Measurements from ENCODE around the gene ABT1.

ABT1 gene

DNA sequence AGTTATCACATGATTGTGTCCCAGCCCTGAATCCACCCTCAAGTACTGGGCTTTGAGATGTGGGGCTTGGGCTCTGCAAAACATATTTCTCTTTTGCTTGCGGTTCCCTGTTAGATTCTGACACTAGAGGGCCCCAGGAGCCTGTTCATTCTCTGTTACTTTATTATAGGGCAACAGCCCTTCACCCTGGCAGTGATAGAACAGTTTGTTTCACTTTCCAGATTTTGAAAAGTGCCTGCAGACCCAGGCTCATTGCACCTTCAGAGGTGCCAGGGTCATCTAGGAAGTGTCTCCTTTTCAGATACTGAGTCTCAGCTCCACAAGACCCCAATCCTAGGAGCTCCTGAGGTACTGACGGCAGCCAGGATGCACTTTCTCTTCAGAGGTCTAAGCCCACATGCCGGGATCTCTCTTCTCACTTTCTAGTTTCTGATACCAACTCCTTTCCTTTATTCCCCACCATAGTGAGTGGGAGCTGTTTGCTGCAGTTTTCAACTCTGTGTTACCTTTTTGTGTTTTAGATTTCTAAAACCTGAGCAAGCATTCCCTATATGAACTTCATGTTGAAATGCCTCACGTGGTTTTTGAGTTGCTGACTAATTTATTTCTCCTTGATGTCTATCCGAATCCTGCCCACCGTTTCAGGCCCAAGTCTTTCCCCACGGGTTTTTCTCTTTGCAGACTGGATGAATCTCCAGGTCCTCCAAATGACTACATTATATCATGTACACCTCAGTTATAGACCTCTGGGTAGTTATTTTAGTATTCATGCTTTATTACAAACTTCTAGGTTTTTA lies 10.9 kb downstream of the ABT1 start:
- peak; percentile 44 for DNase-seq

DNA sequence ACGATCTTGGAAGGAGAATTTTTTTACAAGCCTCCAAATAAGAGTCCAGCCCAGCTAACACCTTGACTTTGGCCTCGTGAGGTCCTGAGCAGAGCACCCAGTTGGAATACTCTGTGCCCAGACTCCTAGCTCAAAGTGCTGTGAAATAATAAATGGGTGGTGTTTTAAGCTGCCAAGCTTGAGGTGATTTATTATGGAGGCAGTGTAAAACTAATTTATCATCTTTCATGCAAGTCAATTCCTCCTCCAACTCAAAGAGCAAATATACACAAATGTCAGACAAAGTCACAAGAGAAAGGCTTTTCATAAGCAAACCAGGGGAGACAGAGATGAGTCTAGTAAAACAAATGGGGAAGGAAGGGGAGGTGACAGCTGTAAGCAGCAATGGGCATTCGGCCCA lies 12.7 kb downstream of the ABT1 start:
- DNase-seq, result no peak

DNA sequence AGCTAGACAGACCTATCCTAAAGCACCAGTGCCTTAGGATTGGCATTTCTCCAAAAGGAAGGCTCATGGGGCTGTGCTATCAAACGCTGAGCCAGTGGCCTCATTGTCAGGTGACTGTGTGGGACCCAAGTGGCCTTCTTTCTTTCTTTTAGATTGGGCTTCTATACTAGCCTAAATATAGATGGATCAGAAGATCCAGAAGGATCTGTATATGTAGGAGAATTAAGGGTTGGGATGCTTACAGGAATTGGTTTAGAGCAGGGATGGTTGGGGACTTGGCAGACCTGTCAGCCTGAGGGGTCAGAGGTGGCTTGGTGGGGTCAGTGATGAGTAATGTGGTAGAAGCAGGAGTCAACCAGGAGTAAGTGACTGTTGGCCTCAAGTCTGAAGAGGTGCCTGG lies 14.8 kb downstream of the ABT1 start:
- DNase-seq, result no peak

DNA sequence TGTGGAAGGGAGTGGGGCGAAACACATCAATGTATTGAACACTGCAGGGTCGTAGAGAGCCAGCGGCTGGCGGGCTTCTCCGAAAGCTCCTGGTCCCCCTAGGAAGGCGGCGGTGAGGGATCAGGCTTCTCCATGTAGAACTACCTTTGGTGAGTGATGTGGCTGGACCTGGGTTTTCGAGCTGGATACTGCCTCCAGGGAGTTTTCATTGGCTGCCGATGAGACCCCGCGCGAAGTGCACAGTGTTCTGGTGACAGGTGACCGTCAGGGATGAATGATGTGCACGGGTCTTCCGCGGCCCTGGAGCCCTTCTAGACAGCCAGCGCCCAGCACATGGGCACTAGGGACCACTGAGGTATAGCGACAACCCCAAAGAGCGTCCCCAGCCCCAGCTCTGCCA lies 16.4 kb downstream of the ABT1 start:
- DNase-seq, result no peak

DNA sequence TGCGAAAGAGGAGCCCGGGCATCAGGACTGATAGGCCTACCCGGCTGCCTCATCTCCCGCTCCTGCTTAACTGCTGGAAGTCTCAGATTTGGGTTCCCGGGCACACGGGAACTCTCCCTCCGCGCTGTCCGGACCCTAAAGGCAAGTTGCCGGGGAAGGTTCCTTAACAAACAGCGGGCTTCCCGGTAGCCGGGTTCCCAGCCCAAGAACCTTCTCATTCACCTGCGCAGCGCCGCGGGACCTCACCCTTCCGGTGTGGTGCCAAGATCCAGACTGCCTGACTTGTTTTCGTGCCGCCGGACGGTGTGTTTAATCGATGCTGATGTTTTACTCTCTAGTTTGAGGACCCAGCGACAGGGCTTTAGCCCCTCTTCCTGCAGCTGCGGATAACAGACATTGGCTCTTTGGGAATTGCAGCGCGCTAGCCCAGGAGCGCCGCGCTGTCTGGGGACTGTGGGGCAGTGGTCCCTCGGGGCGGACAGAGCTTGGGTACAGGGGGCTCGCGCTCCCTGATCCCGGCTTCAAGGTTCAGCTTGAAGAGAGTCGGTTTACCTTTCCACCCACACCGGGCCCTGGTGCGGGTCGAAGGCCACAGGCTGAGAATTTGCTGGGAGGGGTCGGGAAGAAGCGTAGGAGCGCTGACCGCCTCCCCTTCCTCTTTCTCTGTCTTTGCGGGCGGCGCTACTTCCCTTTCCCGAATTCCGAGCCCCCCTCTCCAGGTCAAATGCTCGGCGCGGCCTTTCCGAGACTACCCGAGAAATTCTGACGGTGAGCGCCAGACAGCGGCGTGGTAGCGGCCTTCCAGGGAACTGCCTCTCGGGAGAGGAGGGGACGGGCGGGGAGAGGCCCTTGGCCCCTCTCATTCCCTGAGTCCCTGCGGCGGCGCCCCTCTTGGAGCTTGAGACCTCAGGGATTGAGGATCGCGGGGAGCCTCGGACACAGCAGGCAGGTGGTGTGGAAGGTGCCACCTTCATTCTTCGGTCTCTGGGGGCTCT lies 17.2 kb downstream of the ABT1 start:
- no peak for DNase-seq

DNA sequence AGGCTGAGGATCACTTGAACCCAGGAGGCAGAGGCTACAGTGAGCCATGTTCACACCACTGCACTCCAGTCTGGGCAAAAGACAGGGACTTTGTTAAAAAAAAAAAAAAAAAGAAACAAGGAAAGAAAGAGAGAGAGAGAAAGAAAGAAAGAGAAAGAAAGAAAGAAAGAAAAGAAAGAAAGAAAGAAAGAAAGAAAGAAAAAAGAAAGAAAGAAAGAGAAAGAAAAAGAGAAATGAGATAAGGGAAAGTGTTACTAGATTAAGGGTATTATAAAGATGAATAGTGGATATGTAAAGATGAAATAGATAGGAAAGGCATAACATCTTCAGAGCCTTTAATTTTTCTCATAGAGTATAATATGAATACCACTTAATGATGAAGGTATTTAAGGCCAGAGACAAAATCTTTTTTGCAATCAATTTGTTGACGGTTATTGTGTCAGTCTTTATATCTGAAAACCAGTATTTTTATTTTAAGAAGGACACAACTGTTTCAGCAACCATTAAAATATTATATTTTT lies 26.6 kb downstream of the ABT1 start:
- no peak for DNase-seq

DNA sequence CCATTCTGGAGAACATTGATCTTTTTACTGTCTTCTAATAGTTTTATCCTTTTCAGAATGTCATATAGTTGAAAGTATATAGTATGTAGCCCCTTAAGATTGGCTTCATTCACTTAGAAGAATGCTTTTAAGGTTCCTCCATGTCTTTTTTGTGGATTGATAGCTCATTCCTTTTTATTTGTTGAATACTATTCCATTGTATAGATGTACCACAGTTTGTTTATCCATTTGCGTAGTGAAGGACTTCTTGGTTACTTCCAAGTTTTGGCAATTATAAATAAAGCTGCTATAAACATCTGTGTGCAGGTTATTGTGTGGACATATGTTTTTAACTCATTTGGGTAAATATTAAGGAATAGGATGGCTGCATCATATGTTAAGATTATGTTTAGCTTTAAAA lies 27.8 kb downstream of the ABT1 start:
- no peak for DNase-seq

DNA sequence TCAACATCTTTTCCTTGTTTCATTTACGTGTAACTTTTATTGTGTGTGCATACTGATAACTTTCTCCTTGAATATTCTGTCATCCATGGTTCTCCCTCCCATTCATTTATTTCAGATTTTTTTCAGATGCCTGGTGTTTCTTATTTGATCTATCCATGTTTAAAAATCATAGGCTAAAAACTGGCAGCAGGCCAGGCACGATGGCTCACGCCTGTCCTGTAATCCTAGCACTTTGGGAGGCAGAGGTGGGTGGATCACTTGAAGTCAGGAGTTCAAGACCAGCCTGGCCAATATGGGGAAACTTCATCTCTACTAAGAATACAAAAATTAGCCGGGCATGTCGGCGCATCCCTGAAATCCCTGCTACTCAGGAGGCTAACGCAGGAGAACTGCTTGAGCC lies 31.1 kb downstream of the ABT1 start:
- DNase-seq, result no peak

DNA sequence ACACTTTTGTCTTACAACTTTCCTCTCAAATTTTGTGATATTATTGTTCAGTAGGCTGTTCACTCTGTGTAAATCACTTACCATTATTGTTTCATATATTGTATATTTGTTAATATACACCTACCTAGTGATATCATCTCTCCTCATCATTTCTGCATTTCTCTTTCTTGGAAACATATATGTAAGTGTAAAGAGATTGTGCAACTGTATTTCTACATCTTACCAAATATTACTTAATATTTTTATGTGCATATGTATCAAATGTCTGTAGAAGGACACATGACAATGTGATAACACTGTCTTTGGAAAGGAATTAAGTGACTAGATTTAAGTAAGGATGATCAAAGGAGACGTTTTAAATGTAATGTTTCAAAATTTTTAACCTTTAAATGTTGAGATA lies 32.6 kb downstream of the ABT1 start:
- no peak for DNase-seq

DNA sequence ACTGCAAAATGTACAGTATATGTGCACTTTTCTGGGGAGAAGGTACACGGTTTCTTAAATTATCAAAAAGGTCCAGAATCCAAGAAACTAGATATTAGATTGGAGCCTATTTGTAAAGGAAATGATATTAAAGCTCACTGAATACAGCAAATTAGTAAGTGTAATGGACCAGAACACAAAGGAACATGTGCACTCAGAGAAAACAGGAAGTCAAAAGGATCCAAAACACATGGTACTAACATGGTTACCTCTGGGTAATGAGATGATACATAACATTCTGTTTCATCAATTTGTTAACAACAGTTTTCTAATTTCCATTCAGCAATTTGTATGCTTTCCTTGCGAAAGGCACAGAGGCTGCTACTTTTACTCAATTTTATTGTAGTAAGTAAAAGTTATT lies 44.1 kb downstream of the ABT1 start:
- DNase-seq, result no peak

DNA sequence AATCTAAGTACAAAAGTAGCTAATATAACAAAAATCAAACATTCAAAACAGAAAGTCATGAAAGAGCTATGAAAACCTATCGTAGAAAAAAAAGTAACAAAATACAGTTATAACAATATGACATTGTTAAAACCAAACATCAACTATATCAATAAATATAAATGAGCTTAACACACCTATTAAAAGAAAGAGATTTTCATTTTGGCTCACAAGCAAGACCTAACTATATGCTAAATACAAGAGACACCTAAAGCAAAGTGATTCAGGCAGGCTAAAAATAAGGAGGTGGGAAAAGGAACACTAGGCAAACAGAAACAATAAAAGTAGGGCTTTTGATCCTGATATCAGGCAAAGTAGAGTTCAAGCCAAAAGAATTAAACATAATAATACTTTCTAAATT lies 49.3 kb downstream of the ABT1 start:
- DNase-seq, result no peak

Measured in effector CD4-positive, alpha-beta T cell (primary cell).